Muscle of back (tissue), 11 donors: Measurements from ENCODE around the gene PFKP. TPM values are rescaled to one million over a fixed set of nuclear protein-coding genes. Genes with fewer than 3 reads are reported as not detected.
"Not testable (repeated sequence)": the region's sequence is repeated elsewhere in the genome, so short reads cannot be mapped to it uniquely, and the experiment has no call there.

Experiments
- DNase-seq, 3 donors: peaks; one replicate each; pipeline versions ENCODE4 v3.0.0 to v3.0.0-alpha.2; 2013
- polyA plus RNA-seq, 10 donors: library from polyadenylated mRNA; unstranded; fragments of 120-200 nt; gene quantifications; one replicate each; pipeline ENCODE4 v1.2.1, GENCODE V29; 2013; ENCODE audit not compliant: insufficient read length in 10 of 10

Gene PFKP
- polyA plus RNA-seq, 10 donors: 14.5 to 27.3 (median 18.8) TPM

DNA sequence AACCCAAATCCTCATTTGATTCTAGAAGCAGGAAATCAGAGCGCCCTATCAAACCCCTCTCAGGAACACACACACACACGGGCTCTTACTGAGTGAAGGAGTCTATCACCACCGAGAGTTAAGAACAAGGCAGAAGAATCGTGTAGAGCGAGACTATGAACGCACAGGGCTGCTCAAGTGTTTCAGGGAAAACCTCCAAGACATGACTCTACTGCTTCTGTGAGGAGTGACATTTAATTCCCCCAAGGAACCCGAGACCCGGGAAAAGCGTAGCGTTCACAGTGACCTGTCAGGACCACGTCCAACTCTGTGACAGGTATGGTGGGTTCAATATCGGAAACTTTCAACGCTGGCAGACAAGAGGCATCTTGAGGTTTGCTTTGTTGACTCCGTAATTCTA, 83.6 kb downstream of the PFKP start:
- DNase-seq: no peak

DNA sequence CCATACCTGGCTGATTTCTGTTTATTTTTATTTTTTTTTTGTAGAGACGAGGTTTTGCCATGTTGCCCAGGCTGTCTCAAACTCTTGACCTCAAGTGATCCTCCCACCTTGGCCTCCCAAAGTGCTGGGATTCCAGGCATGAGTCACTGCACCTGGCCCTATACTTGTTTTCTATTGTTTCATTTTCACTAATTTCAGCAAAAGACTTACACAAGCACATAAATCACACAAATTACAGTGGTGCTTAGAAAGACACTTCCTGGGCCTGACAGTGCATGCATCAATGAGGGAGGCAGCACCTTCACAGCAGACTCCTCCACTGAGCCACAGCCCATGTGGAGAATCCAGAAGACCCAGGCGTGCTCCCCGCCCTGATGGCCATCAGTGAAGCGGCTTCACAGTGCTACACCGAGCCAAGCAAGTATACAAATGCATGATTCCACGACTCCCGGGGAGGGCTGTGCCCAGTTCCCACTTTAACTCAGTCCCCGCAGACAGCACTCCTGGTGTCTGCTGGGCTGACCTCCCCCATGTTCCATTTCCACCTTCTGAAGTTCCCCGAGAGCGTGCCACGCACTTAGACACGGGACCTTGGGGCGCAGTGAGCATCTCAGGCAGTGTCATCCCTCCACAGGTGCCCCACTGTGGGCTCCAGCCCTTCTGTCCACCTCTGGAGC, 84.7 kb downstream of the PFKP start:
- DNase-seq: no peak

DNA sequence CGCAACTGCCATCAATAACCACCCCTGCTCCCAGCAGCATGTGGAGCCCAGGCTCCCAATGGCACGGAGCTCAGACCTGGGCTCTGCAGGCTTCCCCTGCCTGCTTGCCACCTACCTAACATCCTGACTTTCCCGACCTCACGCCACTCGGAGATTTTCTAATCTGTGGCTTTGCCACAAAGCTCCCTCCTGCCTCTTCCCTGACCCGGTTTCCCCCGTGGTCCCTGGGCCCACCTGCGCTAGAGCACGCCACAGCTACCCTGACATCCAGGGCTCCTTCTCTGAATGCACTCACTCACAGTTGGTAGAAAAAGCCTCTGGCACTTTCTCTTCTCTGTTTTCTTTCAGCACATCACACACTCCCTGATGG, 85.2 kb downstream of the PFKP start:
- DNase-seq: no peak

DNA sequence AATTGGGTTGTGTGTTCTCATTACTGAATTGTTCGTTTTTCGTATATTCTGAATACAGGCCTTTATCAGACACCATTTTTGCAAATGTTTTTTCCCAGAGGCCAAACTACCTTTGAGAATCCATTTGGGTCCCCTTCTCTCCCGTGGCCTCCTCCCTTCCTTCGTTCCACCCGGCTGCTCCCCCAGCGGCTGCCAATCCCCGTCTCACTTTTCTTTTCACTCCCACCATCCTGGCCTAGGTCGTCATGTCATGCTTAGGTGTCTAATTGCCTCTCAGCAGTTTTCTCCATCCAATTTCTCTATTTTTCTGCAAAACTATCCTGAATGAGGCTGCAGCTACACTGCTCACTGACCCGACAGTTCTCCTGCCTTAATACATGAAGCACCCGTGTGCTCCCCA, 87.3 kb downstream of the PFKP start:
- DNase-seq: no peak

DNA sequence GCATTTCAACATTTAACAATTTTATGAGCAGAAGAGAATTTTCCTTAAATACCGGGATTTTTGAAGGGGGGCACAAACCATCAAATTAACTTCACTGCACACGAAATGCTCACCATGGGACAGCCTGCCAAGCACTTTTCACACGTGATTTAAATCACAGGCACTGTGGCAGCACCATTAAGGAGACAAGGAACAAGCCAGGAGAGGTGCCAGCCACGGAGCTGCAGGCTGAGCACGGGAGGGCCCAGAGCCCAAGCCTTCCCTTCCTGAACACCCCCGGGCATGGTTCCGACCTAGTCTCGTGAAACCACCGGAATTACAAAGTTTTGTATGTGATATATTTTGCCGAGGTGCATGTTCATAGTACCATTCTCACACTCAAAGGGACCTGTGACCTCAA, 91.8 kb downstream of the PFKP start:
- no peak for DNase-seq

DNA sequence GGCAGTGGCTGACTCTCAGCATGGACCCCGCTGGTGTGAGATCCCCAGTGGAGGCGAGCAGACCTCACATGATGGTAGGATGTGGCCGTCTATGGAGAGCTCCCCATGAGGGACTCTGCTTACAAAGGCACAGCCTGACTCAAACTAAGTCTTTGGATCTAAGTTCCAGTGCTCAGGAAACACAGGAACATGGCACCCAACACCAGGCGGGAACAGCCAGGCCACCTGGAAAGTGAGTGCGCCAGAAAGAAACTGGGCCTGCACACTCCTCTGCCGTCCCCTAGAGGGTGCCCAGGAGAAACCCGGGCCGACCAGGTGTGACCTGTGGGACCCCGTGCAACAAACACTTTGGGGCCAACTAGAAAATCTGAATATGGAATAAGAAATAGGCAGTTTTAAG, 95.2 kb downstream of the PFKP start:
- no peak for DNase-seq

DNA sequence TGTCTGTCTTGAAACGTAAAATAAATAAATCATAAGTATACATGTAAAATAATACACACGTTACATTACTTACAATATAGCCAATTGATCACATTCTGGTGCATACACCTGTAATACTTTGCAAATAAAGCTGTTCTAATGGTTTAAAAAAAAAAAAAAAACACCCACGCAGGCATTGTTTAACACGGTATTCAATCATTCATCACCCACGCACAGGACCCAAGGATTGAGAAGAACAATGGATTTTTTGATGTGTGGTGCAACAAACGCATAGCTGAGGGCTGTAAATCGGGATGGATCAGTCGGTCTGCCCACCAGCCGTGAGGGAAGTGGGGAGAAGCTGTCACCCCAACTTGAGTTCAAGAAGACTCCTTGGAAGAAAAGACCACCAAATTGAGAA, 96.5 kb downstream of the PFKP start:
- no peak for DNase-seq

DNA sequence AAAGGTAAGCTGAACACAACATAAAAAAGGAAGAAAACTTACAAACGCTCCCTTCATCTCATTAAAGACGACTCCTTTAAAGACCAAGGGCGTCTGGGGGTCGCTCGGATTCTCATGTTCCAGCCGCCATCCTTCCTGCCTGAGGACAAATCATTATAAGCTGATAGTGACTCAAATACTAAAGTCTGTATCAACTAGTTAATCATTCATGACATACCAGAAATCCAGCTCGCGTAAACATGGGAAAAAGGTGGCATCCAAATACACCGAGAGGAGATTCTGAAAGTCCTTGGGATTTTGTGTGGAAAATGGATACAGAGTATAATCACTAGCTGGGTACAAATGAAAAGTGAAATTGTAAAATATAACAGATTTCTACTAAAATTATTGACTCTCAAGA, 97.8 kb downstream of the PFKP start:
- no peak for DNase-seq

DNA sequence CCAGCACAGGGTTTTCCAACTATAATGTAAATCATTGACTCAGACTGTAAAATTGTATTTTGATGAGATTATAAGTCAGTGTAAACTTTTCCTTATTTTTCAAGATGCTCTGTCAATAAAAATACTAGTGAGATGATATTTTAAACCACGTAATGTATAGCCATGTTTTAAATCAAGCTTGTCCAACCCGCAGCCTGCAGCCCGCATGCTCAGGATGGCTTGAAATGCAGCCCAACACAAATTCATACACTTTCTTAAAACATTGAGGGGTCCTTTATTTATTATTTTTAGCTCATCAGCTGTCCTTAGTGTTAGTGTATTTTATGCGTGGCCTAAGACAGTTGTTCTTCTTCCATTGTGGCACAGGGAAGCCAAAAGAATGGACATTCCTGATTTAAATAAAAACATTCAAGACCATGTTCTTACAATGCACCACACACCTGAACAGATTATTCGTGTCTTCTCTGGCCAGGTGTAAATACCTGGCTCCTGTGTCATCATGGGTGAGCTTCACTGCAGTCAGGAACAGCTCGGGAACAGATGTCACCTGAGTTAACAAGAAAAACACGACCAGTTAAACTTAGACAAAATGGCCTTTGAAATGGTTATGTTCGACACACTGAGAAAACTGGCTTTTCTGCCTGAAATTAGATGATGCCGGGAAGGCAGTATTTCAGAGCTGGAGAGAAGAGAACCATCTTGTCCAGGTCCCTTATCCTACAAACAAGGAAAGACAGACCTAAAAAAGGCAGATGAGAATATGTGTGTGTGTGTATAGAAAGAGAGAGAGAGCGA, 99.3 kb downstream of the PFKP start:
- DNase-seq: no peak

DNA sequence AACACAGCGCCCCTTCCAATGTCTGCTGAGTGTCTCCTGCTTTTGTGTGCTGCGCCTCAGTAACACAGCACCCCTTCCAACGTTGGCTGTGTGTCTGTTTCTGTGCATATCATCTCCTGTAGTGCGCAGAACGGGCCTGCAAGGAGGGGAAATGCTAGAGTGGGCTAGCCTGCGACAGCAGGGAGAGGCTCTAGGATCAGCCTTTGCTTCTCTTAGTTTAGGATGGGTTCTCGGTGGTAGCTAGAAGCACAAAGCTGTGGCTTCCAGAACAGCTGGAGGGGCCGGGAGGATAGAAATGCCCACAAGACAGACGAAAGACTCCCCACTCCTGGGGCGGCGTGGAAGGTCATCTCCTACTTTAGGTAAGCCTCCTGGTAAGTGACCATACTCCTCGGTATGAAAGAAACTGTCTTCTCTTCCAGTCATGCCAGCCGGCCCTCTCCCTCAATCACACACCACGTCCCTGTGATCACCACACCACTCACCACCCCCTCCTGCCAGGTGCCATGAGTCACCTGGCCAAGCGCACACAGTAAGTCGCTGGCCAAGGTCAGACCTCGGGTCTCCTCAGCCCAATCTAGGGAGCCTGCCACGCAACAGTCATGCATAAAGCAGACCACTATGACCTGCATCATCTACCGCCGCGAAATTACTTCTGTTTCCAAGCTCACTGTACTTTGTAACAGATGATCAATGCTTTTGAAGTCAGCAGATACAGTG, 100.4 kb downstream of the PFKP start:
- DNase-seq: no peak

DNA sequence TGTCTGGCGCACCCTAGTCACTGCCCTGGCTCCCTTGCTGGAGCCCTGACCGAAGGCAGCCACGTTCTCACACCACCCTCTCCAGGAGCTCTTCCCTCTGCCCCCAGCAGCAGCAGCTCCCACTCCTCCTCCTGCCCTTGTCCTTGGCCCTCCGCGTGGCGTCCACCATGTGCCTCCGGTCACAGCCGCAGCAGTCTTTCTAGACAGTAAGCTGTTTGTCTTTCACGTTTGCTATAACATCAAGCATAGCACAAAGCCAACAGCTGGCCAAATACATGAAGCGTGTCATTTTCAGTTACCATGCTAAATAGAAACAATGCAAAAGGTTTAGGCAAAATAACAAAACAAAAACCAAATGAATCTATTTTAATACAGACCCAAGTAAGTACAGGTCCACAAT, 101.9 kb downstream of the PFKP start:
- no peak for DNase-seq

DNA sequence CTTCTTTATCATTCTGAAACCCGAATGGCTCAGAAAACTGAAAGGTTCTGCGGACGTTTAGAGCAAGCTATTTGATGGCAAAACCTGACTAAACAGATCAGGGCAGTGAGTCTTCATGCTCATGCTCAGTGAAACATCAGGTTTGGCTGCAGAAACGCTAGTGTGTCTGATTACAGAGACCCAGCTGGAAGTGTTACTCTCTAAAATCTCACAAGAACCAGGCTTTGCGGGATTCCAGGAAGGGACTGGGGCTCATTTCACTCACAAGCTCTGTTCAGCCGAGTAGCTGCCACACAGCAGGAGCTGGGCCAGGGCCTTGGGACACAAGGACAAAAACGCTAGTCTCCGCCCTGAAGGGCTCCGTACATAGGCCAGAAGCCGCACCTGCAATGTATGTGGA, 102.3 kb downstream of the PFKP start:
- DNase-seq: peak in 1 of 3 donors; percentile 45

DNA sequence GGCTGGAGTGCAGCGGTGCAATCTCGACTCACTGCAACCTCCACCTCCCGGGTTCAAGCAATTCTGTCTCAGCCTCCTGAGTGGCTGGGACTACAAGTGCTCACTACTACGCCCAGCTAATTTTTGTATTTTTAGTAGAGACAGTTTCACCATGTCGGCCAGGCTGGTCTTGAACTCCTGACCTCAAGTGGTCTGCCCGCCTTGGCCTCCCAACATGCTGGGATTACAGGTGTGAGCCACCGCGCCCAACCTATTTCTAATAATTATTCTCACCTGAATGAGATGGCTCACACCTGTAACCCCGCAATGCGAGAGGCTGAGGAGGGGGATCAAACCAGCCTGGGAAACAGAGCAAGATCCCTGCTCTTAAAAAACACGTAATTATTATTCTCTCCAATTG, 104.1 kb downstream of the PFKP start:
- not testable (repeated sequence) for DNase-seq

DNA sequence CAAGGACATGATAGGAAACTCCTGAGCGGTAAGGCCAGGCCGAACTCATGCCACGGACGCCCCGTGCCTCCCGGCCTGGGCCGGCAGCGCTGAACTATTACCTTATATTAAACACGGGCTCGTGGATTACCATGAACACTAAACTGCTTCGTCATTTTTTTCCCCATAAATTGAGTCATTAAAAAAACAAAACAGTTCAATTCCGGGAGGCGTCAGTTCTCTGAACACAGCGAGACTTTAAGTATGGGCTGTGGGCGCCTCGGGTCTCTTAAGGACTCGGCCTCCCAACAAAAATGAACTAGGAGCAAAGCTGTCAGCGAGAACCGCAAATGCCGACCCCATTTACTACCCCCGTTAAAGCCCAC, 104.7 kb downstream of the PFKP start:
- DNase-seq: peak in 1 of 3 donors; percentile 58

DNA sequence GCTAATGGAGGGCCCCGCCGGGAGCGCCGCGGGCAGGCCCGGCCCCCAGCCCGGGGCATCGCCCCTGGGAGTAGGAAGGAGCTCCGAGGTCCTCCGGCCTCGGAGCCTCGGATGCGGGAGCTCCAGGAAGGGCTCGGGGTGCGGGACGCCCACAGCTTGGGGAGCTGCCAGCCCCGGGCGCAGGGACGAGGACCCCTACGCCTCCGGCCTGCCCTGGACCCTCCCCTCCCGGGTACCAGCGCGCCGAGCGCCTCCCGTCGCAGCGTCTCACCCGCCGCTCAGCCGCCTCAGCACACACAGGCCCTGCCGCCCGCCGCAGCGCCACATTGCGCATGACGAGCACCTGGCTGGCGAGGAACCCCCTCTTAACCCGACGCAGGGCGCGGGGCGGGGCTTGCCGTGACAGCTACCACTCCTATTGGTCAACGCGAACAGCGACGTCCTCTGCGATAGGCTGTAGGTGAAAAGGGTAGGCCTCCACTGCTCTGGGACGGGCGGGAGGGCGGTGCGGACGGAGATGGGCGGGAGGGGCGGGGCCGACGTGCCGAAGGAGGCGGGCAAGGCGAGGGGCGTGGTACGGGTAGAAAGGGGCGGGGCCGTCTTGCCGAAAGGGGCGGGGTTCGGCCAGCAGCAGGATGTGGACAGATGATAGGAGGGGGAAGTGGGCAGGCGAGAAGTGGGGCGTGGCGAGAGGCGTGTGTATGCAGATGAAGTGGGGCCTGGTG, 105.3 kb downstream of the PFKP start, which contains the start of gene PITRM1:
Gene PITRM1, minus strand, starts transcription at position 337 of the 725 bp plus-strand sequence. Its CDS starts 10 bp downstream, at position 327.
- DNase-seq: peak; percentile 99

DNA sequence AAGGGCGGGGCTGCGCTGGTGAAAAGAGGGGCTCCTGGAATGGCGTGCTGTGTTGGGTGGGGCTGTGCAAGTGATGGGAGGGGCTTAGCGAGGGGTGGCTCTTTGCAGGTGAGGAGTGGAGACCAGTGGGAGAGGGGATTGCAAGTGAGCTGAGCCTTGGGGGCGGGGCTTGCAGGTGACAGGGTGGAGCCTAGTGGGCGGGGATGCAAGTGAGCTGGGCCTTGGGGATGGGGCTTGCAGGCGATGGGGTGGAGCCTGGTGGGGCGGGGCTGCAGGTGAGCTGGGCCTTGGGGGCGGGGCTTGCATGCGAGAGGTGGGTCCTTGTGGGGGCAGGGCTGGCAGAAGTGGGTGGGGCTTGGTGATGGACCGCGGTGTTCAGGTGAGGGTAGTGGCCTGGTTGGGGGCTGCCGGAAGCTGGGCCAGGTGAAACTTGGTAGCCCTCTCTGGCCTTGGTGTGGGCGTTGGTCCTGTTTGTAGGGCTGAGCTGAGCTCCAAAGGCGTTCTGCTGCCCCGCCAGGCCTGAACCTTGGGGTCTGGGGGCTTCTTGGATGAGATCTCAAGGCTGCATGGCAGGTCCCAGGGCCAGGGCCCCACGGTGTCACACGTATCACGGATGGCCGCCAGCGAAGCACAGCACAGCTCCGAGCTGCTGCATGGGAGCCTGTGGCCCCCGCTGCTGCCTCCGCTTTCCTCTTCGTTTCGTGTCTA, 106.0 kb downstream of the PFKP start:
- no peak for DNase-seq

DNA sequence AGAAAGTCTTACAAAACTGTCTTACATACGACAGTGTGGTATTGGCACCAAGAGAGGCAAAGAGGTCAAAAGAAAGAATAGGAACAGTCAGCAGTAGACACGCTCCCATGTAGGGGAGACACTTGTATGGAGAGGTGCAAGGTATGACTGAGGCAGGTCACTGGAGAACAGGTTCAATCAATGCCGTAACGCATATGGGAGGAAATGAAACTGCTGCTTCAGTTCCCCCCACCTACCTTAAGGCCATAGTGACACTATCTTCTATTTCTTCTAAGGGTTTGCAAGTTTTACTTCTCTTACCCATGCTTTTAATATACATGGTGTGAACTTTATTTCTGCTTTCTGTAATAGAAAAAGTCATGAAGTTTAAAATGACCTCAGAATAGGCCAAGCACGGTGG, 110.7 kb downstream of the PFKP start:
- DNase-seq: no peak

DNA sequence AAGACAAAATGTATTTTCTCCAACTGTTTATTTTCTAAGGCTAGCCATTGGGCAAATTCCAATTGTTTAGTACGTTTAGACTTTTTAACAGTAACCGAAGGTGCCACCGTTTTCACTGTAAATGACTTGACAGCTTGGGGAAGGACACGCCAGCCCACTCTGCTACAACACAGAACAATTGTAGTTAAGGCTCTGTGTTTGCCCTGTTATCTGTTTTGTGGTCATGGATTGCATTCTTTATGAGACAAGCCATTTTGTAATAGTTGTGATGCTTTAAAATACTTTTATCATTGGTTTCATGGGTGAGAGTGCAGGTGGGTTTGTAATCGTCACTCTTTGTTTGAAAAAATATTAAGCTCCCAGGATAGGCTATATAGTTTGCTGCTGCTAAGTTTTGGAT, 111.8 kb downstream of the PFKP start:
- no peak for DNase-seq

DNA sequence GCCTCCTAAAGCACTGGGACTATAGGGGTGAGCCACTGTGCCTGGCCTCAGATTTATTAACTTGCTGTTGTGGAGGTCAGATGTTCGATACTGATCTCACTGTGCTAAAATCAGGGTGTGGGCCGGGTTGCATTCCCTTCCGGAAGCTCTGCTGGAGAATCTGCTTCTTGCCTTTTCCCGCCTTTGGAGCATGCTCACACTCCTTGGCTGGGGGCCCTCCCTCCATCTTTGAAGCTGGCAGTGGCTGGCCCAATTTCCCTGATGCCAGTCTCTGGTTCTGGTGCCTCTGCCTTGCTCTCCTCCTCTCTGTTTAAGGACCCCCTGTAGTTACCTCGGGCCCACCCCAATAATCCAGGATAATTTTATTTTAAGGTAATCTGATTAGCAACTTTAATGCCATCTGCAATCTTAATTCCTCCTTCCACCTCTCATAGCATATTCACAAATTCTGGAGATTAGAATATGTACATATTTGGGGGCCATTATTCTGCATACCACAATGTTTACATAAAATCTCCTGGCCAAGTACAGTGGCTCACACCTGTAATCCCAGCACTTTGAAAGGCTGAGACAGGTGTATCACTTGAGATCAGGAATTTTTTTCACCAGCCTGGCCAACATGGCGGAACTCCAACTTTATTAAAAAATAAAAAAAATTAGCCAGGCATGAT, 113.1 kb downstream of the PFKP start:
- DNase-seq: no peak

DNA sequence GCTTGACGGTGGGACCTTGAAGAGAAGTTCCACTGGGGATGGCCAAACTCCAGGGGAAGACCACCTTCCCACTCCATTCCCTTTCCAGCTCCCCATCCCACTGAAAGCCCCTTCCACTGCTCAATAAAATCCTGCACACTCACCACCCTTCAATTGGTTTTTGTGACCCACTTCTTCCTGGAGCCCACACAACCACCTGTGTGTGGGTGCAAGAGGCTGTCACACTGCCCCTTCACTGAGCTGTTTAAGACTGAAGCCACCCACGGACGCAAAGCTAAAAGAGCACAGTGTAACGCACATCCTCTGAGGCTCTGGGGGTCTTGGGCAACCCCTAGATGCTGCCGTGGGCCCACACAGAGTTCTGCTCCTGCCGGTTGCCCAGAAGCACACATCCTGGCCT, 118.0 kb downstream of the PFKP start:
- DNase-seq: no peak

DNA sequence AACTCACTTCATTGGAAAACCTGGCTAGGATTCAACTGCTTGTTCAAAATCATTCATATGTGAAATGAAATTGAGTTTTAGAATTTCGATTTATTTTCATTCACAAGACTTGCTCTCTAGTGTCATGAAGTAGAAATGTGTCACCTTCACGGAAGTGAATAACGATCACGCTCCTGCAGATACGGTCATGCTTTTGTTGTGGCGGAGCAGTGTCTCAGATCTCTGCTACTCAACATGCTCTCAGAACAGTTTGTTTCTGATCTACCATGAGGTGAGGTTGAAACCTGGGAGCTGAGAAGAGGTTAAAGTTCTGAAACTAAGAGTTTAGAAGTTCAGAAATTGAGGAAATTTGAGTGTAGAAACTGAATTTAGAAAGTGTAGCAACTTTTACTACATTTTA, 119.0 kb downstream of the PFKP start:
- no peak for DNase-seq
